ENCODE data around the gene ARIH1. TPM values are rescaled to one million over a fixed set of nuclear protein-coding genes. Genes with fewer than 3 reads are reported as not detected.

ARIH1 gene
- total and polyA plus RNA-seq, 2 experiments from 2014 or later, result 24.5 to 29.5 TPM

DNA sequence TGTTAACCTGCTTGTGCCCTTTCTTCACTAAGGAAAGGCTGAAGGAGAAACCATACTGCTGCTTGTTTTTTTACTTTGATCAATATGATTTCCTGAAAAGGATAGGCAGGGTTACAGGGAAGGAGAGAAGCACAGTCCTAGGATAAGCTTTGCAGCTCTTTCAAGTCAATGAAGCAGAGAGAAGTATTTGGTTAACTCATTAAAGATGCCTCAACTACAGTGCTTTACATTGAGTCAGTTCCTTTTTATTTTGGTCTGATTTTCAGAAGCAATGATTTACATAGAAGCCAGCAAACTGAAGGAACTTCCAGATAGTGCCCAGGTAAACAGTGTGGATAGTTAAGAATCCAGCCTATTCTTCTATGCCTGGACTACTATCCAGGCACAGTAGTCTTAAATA lies 64.8 kb downstream of the ARIH1 start:
- no peak overlapping the region for H3K27ac ChIP-seq
- no peak overlapping the region for H3K9ac ChIP-seq
- no peaks in the 10 kb centered on the region for H3K9me3 ChIP-seq (ENCODE audit: low read depth)
- H3K9me2 ChIP-seq (ENCODE audit: insufficient read depth), result no peaks in the 10 kb centered on the region
- in situ Hi-C loops (cut with MboI), result no loop called here
- no peaks in the 10 kb centered on the region for H3K27me3 ChIP-seq (replicated peaks; ENCODE audit: insufficient read depth)
- H4K20me1 ChIP-seq (ENCODE audit: insufficient read depth), result no peaks in the 10 kb centered on the region
- H3K4me1 ChIP-seq (ENCODE audit: insufficient read depth), result 0 out of 2 replicates have a peak, but pooled peaks cover 7% of the 10 kb centered on the region
- no peaks in the 10 kb centered on the region for H3F3A ChIP-seq (ENCODE audit: insufficient read depth)
- H2AFZ ChIP-seq, result no peak overlapping the region
- H3K4me3 ChIP-seq, result no peak overlapping the region
- H3K36me3 ChIP-seq (ENCODE audit: low read depth), result peaks cover 6% of the 10 kb centered on the region
- peaks cover 97% of the 10 kb centered on the region for H3K79me2 ChIP-seq (ENCODE audit: insufficient read depth)
- no peak for DNase-seq
- no peak for TF ChIP-seq EZH2 (IDR thresholded peaks at IDR 0.05; ENCODE audit: insufficient read depth, poor library complexity, severe bottlenecking)
- TF ChIP-seq EZH2phosphoT487 (IDR thresholded peaks at IDR 0.05; ENCODE audit: insufficient read depth, low read depth), result no peak
- no peak overlapping the region for H3K4me2 ChIP-seq (ENCODE audit: unreplicated experiment)

- peak; percentile 14 for DNase-seq
- no peaks in the 10 kb centered on the region for H3K9me3 ChIP-seq (ENCODE audit: low read depth)
- in situ Hi-C loops (cut with MboI), result no loop called here
- no peaks in the 10 kb centered on the region for H3F3A ChIP-seq (ENCODE audit: insufficient read depth)
- H3K79me2 ChIP-seq (ENCODE audit: insufficient read depth), result peaks cover 100% of the 10 kb centered on the region
- H3K9me2 ChIP-seq (ENCODE audit: insufficient read depth), result no peaks in the 10 kb centered on the region
- 98 to 99% methylated on average over 11 of the region's 11 CpGs for whole genome bisulfite sequencing, 2 experiments (ENCODE audit: low coverage in 1 of 2, low lambda C conversion rate in 2 of 2, missing lambda C conversion rate in 2 of 2)
- TF ChIP-seq EZH2 (IDR thresholded peaks at IDR 0.05; ENCODE audit: insufficient read depth, poor library complexity, severe bottlenecking) (no peak), EZH2phosphoT487 (IDR thresholded peaks at IDR 0.05; ENCODE audit: insufficient read depth, low read depth) (no peak)
- H3K9ac ChIP-seq, result no peak overlapping the region
- H2AFZ ChIP-seq, result no peak overlapping the region
- no peaks in the 10 kb centered on the region for H4K20me1 ChIP-seq (ENCODE audit: insufficient read depth)
- no peaks in the 10 kb centered on the region for H3K27me3 ChIP-seq (replicated peaks; ENCODE audit: insufficient read depth)
- no peak overlapping the region for H3K27ac ChIP-seq
- 0 out of 2 replicates have a peak, but pooled peaks cover 5% of the 10 kb centered on the region for H3K4me1 ChIP-seq (ENCODE audit: insufficient read depth)
- H3K4me3 ChIP-seq, result no peak overlapping the region
- no peak overlapping the region for H3K4me2 ChIP-seq (ENCODE audit: unreplicated experiment)
- H3K36me3 ChIP-seq (ENCODE audit: low read depth), result peaks cover 7% of the 10 kb centered on the region
Measured at GRCh38 chr15:72540606-72541237, 66.6 kb downstream of the ARIH1 start.

- no peaks in the 10 kb centered on the region for H3K9me2 ChIP-seq (ENCODE audit: insufficient read depth)
- no peaks in the 10 kb centered on the region for H3K9me3 ChIP-seq (ENCODE audit: low read depth)
- TF ChIP-seq EZH2phosphoT487 (IDR thresholded peaks at IDR 0.05; ENCODE audit: insufficient read depth, low read depth), result no peak
- no peak for TF ChIP-seq EZH2 (IDR thresholded peaks at IDR 0.05; ENCODE audit: insufficient read depth, poor library complexity, severe bottlenecking)
- no peaks in the 10 kb centered on the region for H4K20me1 ChIP-seq (ENCODE audit: insufficient read depth)
- H3K4me2 ChIP-seq (ENCODE audit: unreplicated experiment), result no peak overlapping the region
- no peaks in the 10 kb centered on the region for H3K4me1 ChIP-seq (ENCODE audit: insufficient read depth)
- H3K27ac ChIP-seq, result no peak overlapping the region
- H3K79me2 ChIP-seq (ENCODE audit: insufficient read depth), result peaks cover 100% of the 10 kb centered on the region
- DNase-seq, result no peak
- no peak overlapping the region for H3K4me3 ChIP-seq
- no peaks in the 10 kb centered on the region for H3F3A ChIP-seq (ENCODE audit: insufficient read depth)
- no peak overlapping the region for H3K9ac ChIP-seq
- no peaks in the 10 kb centered on the region for H3K27me3 ChIP-seq (replicated peaks; ENCODE audit: insufficient read depth)
- H3K36me3 ChIP-seq (ENCODE audit: low read depth), result peaks cover 14% of the 10 kb centered on the region
- in situ Hi-C loops (cut with MboI), result no loop called here
- no peak overlapping the region for H2AFZ ChIP-seq
Measured at GRCh38 chr15:72541674-72542073, 67.5 kb downstream of the ARIH1 start.

- Histone ChIP-seq H3K36me3 (ENCODE audit: low read depth) (peaks cover 18% of the 10 kb centered on the region), H3F3A (ENCODE audit: insufficient read depth) (no peaks in the 10 kb centered on the region), H3K4me1 (ENCODE audit: insufficient read depth) (no peaks in the 10 kb centered on the region), H3K27ac (no peak overlapping the region), H3K4me3 (no peak overlapping the region), H4K20me1 (ENCODE audit: insufficient read depth) (no peaks in the 10 kb centered on the region), H3K9ac (no peak overlapping the region), H2AFZ (no peak overlapping the region), H3K9me3 (ENCODE audit: low read depth) (no peaks in the 10 kb centered on the region), H3K79me2 (ENCODE audit: insufficient read depth) (peaks cover 98% of the 10 kb centered on the region), H3K27me3 (replicated peaks; ENCODE audit: insufficient read depth) (no peaks in the 10 kb centered on the region), H3K9me2 (ENCODE audit: insufficient read depth) (no peaks in the 10 kb centered on the region), H3K4me2 (ENCODE audit: unreplicated experiment) (no peak overlapping the region)
- in situ Hi-C loops (cut with MboI), result no loop called here
- DNase-seq, result no peak
- 96 to 100% methylated on average over 1 of the region's 1 CpG for WGBS, 2 experiments (ENCODE audit: low coverage in 1 of 2, low lambda C conversion rate in 2 of 2, missing lambda C conversion rate in 2 of 2)
- TF ChIP-seq EZH2 (IDR thresholded peaks at IDR 0.05; ENCODE audit: insufficient read depth, poor library complexity, severe bottlenecking) (no peak), EZH2phosphoT487 (IDR thresholded peaks at IDR 0.05; ENCODE audit: insufficient read depth, low read depth) (no peak)
Measured at GRCh38 chr15:72545156-72545555, 71.0 kb downstream of the ARIH1 start.
